Muscle of back (tissue), 11 donors: ENCODE data around the gene ACTR6. TPM values are rescaled to one million over a fixed set of nuclear protein-coding genes. Genes with fewer than 3 reads are reported as not detected.
"Not testable (repeated sequence)": the region's sequence is repeated elsewhere in the genome, so short reads cannot be mapped to it uniquely, and the experiment has no call there.

Experiments
- DNase-seq, 3 donors: peaks; one replicate each; pipeline versions ENCODE4 v3.0.0 to v3.0.0-alpha.2; 2013
- polyA plus RNA-seq, 10 donors: library from polyadenylated mRNA; unstranded; fragments of 120-200 nt; gene quantifications; one replicate each; pipeline ENCODE4 v1.2.1, GENCODE V29; 2013; ENCODE audit not compliant: insufficient read length in 10 of 10

Gene ACTR6
- polyA plus RNA-seq, 10 donors, result 19.6 to 23.7 (median 22.0) TPM

GRCh38 chr12:100216337-100216736, 15.7 kb downstream of the ACTR6 start:
- DNase-seq, result no peak

- DNase-seq, result no peak
Observed at GRCh38 chr12:100219328-100220109, 18.9 kb downstream of the ACTR6 start.

GRCh38 chr12:100221523-100221922, 20.9 kb downstream of the ACTR6 start:
- no peak for DNase-seq

DNA sequence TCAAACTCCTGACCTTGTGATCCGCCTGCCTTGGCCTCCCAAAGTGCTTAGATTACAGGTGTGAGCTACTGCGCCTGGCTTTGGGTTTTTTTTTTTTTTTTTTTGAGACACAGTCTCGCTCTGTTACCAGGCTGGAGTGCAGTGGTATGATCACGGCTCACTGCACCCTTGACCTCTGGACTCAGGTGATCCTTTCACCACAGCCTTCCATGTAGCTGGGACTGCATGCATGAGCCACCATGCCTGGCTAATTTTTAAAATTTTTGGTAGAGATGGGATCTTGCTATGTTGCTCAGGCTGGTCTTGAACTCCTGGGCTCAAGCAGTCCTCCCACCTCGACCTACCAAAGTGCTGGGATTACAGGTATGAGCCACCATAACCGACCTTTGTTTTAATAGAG, 21.6 kb downstream of the ACTR6 start:
- DNase-seq, result not testable (repeated sequence)

DNA sequence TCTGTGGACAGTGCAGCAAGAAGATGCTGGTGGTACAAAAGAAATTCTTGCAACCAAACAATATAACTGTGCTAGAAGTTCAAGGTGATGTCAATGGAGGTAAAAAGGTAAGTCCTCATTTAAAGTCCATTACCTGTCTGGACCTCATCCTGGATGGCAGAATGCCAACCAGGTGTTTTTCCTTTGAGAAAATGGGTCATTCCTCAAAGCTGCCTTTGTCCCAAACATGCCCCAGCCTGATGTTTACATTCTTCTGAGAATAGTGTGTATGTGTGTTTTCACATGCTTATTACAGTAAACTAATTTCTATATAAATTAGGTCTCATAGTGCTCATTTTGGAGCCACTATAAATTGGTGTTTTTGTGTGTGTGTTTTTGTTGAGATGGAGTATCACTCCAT, 24.9 kb downstream of the ACTR6 start:
- no peak for DNase-seq

DNA sequence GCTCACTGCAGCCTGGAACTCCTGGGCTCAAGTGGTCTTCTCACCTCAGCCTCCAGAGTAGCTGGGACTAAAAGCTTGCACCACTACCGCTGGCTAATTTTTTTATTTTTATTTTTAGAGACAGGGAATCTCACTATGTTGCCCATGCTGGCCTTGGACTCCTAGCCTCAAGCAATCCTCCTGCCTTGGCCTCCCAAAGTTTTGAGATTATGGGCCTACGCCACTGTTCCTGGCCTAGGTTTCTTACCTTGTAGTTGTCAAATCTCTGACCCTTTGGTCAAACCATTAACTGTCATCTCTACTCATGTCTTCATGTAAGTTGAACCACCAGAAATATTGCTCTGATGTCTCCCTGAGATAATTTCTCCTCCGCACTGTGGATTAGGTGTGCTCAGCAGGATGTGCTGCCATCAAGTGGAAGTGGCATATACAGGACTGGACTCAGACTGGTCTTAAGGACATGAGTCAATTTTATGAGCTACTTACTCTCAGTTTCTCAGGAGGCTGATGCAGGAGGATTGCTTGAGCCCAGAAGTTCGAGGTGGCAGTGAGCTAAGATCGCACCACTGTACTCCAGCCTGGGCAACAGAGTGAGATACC, 28.5 kb downstream of the ACTR6 start:
- DNase-seq, result no peak

- no peak for DNase-seq
Observed at GRCh38 chr12:100229876-100230275, 29.3 kb downstream of the ACTR6 start.

- DNase-seq, result not testable (repeated sequence)
Observed at GRCh38 chr12:100231873-100232272, 31.3 kb downstream of the ACTR6 start.

- peak; percentile 17 to 50 (median 23) for DNase-seq
Observed at GRCh38 chr12:100234166-100234565, 33.6 kb downstream of the ACTR6 start.

DNA sequence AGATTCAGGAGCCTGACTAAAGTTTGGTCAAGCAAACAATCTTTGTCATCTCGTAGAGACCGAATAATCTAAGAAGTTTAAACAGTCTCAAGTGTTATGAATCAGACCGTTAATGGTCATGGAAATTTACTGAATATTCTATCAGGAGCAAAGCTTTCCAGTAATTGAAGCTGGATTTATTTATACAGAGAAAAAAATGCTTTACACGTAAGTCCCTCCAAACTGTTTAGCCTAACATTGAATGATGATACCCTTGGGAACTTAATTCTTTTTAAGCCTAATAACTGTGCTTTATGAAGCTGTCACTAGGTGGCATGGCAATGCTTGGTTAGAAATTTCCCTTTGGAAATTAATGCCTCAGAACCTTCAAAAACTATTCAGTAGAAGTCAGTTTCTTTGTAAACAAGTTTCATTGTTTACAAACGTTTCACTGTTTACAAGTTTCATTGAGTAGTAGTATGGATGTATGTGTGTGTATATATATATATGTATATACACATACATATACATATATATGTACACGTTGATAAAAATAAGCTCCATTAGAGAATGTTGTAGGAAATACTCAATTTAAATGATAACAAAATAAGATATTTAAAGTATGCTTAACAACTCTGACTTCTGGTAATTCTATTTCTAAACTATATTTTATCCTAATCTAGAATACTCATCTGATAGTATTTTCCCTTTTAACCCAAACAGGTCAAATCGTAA, 34.1 kb downstream of the ACTR6 start:
- peak; percentile 41 to 63 (median 46) for DNase-seq

DNA sequence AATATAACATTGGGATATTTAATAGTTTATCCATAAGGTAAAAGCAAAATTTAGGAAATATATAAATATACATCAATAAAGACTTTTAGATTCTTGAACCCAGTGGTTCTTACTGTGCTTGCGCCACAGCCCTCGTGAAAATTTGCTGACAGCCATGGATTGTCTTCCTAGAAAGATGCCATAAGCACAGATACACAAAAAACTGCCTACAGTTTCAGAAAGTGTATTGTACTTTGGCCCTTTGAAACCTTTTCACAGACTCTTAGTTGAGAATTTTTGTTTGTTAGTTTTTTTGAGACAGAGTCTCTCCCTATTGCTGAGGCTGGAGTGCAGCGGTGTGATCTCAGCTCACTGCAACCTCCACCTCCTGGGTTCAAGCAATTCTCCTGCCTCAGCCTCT, 38.2 kb downstream of the ACTR6 start:
- no peak for DNase-seq

DNA sequence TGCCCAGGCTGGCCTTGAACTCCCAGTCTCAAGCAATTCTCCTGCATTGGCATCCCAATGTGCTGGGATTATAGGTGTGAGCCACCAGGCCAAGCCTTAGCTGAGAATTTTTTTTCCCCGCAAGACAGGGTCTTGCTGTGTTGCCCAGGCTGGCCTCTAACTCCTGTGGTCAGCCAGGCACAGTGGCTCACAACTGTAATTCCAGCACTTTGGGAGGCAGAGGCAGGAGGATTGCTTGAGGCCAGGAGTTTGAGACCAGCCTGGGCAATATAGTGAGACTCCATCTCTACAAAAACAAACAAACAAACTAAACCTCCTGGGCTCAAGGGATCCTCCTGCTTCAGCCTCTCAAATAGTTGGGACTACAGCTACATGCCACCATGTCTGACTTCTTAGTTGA, 39.0 kb downstream of the ACTR6 start:
- no peak for DNase-seq

DNA sequence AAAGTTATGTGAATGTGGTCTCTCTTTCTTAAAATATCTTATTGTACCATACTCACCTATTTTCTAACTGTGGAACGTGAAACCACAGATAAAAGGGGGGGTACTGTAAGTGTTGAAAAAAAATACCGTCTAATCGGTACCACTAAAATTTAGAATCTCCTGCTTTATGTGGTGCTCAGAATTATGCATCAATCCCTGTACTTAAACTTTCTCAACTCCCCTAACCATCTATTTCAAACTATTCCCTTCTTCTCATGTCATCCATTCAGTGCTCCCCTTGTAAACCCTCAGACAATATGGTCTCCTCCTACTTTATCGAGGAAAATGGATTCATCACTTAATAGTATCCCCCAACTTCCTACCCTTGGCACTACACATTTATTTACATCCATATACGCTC, 42.5 kb downstream of the ACTR6 start:
- no peak for DNase-seq

- DNase-seq, result no peak
Observed at GRCh38 chr12:100247765-100248164, 47.1 kb downstream of the ACTR6 start.

- DNase-seq, result no peak
Observed at GRCh38 chr12:100248886-100249285, 48.3 kb downstream of the ACTR6 start.

GRCh38 chr12:100249941-100250340, 49.3 kb downstream of the ACTR6 start:
- DNase-seq, result no peak

- no peak for DNase-seq
Observed at GRCh38 chr12:100251917-100252316, 51.3 kb downstream of the ACTR6 start.

DNA sequence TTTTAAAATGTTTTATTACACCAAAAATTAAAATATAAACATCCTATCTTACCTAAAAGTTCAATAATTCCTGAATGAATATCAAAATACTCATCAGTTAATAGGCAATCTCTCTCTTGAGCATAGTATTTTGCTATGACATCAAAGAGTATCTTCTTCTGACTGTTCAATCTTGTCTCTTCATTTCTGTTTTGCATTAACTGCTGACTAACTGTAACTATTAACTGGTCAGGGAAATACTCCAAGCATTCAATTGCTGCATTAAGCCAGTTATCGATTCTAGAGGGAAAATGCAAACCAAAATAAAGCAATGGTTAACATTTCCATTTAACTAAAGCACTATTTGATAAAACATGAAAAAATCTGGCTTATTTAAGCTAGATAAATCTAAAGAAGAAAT, 52.8 kb downstream of the ACTR6 start:
- no peak for DNase-seq

DNA sequence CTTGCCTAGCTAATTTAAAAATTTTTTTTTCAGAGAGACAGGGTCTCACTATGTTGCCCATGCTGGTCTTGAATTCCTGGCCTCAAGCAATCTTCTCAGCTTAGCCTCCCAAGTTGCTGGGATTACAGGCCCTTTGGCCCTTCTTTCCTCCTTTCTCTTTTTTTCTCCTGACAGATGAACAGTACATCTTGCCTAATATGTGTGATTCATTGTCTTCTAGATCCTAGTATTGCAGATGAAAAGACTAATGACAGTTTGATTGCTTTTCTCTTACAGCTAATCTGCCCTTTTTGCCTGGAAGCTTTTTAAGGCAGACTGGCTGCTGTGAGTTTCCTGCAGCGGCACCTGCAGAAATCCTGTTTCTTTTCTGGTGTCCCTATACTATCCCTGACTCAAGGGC, 54.3 kb downstream of the ACTR6 start:
- DNase-seq, result no peak

DNA sequence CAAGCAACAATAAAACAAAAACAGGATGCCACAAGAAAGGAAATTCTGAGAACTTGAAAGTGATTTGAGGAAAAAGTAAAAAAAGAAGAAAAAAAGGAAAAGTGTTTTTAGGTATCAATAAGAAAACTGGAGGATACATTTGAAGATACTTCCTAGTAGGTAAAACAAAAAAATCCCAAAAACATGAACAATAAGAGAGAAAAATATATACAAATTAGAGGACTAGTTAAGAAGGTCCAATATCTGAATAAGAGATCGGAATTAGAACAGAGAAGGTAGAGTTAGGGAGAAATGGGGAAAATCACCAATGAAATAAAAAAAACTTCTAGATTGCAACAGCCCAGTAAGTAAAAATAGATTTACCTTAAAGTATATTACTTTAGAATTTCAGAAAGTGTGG, 57.5 kb downstream of the ACTR6 start:
- no peak for DNase-seq

- DNase-seq, result no peak
Observed at GRCh38 chr12:100263131-100263530, 62.5 kb downstream of the ACTR6 start.

DNA sequence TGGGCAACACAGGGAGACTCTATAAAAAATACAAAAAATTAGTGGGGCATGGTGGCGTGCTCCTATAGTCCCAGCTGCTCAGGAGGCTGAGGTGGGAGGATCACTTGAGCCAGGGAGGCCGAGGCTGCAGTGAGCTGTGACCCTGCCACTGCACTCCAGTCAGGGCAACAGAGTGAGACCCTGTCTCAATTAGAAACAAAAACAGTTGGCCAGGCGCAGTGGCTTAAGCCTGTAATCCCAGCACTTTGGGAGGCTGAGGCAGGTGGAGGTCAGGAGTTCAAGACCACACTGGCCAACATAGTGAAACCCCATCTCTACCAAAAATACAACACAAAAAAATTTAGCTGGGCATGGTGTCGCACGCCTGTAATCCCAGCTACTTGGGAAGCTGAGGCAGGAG, 64.5 kb downstream of the ACTR6 start:
- DNase-seq, result not testable (repeated sequence)
